GM12864 (cell line): ENCODE data around the gene KMT2C.
A peak's percentile ranks its signal among the peaks of the same experiment; 100 is the strongest.
"Not testable (repeated sequence)": the region's sequence is repeated elsewhere in the genome, so short reads cannot be mapped to it uniquely, and the experiment has no call there.

Source experiments
- DNase-seq: peaks from one replicate; pipeline ENCODE4 v3.0.0-alpha.2; 2011; ENCODE audit warnings: low read depth
- H3K4me3 ChIP-seq: 2 replicates; pipeline ENCODE4 v1.5.1; 2011; ENCODE audit warnings: mild to moderate bottlenecking, low read depth, low read length, control low read depth
- TF ChIP-seq, protein P1 (sequence below): IDR thresholded peaks from 2 replicates; pipeline ENCODE4 v1.5.1; 2011; ENCODE audit warnings: low read depth, mild to moderate bottlenecking, moderate library complexity, low read length, control low read depth, inconsistent platforms; ENCODE audit errors: missing control alignments

KMT2C gene

DNA sequence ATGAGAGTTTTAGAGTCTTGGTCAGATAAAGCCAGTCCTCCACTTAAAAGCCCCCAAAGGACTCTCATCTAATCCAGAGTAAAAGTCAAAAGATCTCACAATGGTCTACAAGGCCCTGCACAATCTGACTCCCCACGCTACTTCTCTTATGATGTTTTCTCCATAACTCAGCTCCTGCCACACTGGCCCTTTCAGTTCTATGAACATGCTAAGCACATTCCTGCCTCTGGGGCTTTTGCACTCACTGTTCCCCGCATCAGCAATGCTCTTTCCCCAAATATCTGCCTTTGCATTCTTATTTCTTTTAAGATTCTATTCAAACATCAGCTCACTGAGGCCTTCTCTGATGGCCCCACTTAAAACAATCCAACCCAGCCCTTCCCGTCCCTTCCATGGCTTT, 41.6 kb downstream of the KMT2C start:
- TF ChIP-seq, protein P1, sequence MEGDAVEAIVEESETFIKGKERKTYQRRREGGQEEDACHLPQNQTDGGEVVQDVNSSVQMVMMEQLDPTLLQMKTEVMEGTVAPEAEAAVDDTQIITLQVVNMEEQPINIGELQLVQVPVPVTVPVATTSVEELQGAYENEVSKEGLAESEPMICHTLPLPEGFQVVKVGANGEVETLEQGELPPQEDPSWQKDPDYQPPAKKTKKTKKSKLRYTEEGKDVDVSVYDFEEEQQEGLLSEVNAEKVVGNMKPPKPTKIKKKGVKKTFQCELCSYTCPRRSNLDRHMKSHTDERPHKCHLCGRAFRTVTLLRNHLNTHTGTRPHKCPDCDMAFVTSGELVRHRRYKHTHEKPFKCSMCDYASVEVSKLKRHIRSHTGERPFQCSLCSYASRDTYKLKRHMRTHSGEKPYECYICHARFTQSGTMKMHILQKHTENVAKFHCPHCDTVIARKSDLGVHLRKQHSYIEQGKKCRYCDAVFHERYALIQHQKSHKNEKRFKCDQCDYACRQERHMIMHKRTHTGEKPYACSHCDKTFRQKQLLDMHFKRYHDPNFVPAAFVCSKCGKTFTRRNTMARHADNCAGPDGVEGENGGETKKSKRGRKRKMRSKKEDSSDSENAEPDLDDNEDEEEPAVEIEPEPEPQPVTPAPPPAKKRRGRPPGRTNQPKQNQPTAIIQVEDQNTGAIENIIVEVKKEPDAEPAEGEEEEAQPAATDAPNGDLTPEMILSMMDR, result peak; percentile 16
- not testable (repeated sequence) for H3K4me3 ChIP-seq, DNase-seq

DNA sequence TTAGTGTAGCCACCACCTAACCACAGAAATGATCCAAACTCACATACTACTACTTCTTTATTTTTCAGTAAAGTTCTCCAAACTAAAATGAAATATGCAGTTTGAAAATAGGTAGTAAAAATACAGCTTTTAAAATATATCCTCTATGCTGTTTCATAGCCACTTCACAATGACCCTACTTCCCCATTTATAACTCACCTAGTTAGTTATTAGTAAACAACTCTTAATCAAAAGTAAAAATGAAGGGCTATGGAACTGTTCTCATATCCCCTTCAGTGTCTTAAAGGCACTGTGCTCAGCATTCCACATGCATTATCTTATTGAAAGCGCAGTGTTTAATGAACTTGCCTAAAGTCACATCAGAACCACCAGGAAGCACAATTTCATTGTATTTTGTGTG, 43.5 kb downstream of the KMT2C start:
- TF ChIP-seq, protein P1, result no peak
- H3K4me3 ChIP-seq, result no peak overlapping the region
- no peak for DNase-seq

DNA sequence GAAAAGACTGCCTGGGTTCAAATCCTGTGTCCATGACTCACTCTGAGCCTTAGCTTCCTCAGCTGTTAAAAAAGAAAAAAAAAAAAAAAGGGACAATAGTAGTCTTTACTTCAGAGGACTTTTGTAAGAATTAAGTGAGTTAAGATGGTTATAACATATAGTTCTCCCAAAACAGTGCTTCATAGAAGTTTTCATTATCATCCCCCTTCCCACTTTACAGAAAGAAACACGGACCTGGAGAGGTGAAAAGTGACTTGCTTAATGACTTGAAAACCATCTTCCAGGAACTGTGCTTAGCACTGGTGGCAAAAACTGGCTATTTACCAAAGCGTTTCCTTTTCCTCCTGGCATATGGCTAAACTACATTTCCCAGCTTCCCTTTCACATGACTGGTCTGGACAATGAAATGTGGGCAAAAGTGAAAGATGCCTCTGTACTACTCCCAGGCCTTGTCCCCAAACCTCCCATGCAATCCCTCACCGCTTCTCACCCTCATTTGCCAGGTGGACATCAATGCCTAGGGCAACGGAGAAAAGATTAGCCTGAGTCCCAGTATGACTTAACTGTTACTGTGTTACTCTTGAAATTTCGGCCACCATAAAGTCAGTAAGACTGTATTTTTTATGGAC, 49.6 kb downstream of the KMT2C start:
- DNase-seq, H3K4me3 ChIP-seq: not testable (repeated sequence)

DNA sequence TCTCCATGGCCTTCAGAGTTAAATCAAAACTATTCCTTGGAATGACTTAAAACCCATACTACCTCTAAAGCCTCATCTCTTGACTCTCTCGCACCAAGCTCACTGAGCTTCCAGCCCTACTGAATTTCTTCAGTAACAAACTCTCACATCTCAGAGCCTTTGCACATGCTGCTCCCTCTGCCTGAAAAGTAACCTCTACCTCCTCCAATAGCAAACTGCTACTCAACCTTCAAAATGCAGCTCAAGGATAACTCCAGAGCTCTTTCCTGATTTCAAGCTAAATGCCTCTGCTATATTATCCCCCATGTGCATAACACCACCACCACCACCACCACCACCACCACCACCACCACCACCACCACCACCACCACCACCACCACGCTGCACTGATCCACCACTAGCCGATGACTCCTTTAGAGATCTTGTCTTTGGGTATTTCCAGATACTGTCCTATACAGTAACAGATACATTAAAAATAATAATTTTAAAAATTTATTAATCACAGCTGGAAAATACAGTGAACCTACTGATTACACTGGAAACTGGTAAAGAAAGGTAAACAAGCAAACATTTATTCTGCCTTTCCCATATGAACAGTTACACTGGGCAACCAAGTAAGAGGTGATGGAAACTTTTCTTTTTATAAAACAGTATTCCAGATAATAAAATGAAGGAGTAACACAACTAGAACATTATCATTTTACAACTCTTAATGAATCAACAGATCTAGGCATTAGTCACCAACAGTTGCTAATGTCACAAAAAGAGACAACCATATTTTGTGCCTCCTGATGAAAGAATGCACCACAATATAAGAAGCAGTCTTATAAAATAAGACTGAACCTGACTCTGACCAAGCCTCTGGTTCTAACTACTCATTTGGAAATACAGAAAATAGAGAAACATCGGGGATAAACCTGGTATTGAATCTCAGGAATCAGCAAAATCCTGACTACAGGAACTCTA, 51.3 kb downstream of the KMT2C start:
- not testable (repeated sequence) for DNase-seq

DNA sequence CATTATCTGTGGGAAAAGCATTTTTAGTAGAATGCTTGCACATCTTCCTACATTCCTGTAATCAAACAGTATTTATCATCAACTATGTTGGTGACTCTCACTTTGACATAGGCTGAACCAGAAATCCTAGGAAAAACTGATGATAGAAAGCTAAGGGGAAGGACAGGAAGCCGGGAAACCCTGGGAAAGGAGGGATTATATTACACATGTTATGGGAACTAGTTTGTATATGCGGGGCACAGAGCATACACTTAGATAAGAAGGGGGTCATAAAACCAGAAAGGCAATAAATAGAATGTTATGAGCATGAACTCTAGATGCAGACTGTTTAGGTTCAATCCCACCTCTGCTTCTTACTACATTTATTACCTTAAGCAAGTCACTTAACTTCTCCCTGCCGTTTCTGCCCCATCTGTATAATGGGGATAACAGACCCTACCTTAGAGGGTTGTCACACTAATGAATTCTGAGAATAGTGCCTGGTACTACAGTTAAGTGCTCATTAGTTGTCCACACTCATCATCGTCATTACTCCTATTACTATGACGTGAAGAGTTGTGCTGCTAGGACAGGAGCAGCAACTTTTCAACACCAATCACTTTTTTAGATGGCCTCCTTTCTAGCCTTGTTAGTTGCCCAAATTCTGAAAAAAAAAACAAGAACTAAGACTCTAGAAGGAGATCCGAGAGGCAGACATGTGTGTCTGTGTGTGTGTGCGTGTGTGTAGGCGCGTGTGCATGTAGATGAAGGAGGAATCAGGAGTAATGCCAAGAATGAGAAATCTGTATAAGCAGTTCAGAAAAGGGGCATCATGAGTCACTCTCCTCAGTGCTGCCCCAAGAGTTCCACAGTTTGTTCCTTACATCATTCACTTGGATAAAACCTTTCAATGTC, 52.2 kb downstream of the KMT2C start:
- TF ChIP-seq, protein P1, result no peak
- H3K4me3 ChIP-seq, result no peak overlapping the region
- DNase-seq, result no peak

More for the DNA sequence above, 51.3 kb downstream of the KMT2C start:
- H3K4me3 ChIP-seq, result not testable (repeated sequence)

DNA sequence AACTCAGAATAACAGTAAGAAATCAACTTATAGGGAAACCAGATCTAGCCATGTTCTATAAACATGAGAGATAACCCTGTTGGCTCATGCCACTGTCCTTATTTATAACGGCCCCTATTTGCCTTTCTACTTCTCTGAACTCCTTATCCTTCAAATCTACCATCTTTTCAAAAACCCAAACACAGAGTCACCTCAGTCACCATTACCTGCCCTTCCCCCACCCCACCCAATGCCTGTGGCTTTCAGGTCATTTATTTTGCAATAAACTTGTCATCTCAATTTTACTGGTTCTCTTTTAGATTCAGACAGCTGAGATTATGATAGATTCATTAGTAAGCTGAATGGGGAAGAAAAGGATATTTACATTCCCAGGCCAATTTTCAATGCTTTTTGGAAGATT, 53.6 kb downstream of the KMT2C start:
- TF ChIP-seq, protein P1, result no peak
- H3K4me3 ChIP-seq, result no peak overlapping the region
- no peak for DNase-seq

DNA sequence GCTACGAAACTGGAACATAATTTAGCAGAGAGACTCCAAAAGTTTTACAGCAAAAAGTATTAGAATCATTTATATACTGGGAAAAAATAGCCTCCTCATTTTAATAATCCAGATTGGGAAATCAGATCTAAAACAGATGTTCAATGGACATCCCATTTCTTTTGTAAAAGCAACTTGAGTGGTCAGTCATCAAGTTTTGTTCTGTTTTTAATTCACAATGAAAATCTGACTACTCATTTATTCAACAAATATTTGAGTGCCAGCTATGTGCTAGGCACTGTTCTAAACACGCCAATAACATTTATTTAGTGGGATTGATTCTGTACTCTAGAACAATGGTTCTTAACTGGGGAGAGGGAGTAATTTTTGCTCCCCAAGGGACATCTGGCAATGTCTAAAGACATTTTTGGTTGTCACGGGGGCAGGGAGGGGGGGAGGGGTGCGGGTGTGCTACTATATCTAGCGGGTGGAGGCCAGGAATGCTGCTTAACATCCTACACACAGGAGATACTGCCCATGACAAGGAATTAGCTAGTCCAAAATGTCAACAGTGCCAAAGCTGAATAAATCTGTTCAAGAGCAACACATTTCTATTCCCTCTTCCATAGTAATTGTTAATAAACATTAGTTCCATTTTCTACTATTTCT, 54.7 kb downstream of the KMT2C start:
- DNase-seq, result not testable (repeated sequence)

DNA sequence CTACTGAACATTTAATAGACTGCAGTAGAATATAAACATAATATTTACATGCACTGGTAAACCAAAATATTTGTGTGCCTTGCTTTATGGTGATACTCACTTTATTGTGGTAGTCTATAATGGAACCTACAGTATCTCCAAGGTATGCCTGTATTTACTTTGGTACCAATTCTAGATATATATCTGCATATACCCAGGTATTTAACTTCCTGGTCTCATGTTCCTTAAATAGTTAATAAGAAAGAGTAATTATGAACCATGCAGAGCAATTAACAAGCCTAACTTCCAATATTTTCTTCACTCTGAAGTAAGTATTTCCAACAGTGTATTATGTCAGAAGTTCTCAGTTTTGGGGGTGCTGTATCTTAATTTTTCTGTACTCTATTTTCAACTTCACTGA, 57.3 kb downstream of the KMT2C start:
- not testable (repeated sequence) for DNase-seq, H3K4me3 ChIP-seq

More for the DNA sequence above, 54.7 kb downstream of the KMT2C start:
- not testable (repeated sequence) for H3K4me3 ChIP-seq

DNA sequence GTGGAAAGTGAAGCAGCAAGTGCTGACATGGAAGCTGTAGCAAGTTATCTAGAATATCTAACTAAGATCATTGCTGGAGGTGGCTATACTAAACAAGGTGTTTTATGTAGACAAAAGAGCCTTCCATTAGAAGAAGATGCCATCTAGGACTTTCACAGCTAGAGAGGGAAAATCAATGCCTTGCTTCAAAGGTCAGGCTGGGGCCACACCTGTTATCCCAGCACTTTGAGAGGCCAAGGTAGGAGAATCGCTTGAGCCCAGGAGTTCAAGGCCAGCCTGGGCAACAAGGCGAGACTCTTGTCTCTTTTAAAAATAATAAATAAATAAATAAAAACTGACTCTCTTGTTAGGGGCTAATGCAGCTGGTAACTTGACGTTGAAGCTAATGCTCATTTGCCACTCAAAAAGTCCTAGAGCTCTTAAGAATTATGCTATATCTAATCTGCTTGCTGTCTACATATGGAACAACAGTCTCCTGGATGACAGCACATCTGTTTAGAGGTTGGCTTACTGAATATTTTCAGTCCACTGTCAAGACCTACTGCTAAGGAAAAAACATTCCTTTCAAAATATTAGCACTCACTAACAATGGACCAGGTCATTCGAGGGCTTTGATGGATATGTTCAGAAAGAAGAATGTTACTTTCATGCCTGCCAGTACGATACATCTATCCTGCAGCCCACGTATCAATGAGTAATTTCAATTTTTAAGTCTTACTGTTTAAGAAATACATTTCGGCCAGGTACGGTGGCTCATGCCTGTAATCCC, 58.9 kb downstream of the KMT2C start:
- H3K4me3 ChIP-seq, DNase-seq: not testable (repeated sequence)
